Measurements from ENCODE around the gene LAMB1.

The LAMB1 gene

DNA sequence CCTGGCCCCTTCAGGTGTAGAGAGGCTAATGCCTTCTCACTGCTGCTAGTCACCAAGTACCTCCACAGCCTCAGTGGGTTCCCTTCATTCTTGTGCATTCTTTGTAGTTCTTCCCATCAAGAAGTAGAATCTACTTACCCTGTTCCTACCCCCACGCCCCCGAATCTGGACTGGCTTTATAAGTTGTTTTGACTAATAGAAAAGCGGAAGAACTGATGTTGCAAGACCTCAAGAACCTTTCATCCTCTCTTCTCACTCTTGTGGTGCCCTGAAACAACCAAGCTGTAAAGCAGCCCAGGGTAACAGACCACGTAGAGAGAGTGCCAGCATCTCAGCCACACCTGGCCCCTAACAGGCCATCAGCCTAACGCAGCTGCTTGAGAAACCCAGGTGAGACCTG, 23.2 kb upstream of the LAMB1 start:
- in situ Hi-C loops (cut with MboI; ENCODE audit: low pct_unique_long_range_greater_than_20kb, low sequenced_read_pairs, unreplicated experiment), result no loop called here
- no peak for TF ChIP-seq CTCF (IDR thresholded peaks at IDR 0.05; ENCODE audit: extremely low read depth, insufficient read depth, missing control alignments)
- no peak for DNase-seq (ENCODE audit: low spot score)

- in situ Hi-C loops (cut with MboI; ENCODE audit: low pct_unique_long_range_greater_than_20kb, low sequenced_read_pairs, unreplicated experiment), result no loop called here
- TF ChIP-seq CTCF (IDR thresholded peaks at IDR 0.05; ENCODE audit: extremely low read depth, insufficient read depth, missing control alignments), result no peak
- DNase-seq (ENCODE audit: low spot score), result no peak
Measured at GRCh38 chr7:108024538-108024937, 21.6 kb upstream of the LAMB1 start.

GRCh38 chr7:108020585-108020984, 17.6 kb upstream of the LAMB1 start:
- TF ChIP-seq CTCF (IDR thresholded peaks at IDR 0.05; ENCODE audit: extremely low read depth, insufficient read depth, missing control alignments), result no peak
- no peak for DNase-seq (ENCODE audit: low spot score)
- in situ Hi-C loops (cut with MboI; ENCODE audit: low pct_unique_long_range_greater_than_20kb, low sequenced_read_pairs, unreplicated experiment), result no loop called here

- DNase-seq (ENCODE audit: low spot score), result no peak
Measured at GRCh38 chr7:108018668-108019067, 15.7 kb upstream of the LAMB1 start.

GRCh38 chr7:108017776-108018151, 14.8 kb upstream of the LAMB1 start:
- no peak for DNase-seq (ENCODE audit: low spot score)
- in situ Hi-C loops (cut with MboI; ENCODE audit: low pct_unique_long_range_greater_than_20kb, low sequenced_read_pairs, unreplicated experiment), result no loop called here
- no peak for TF ChIP-seq CTCF (IDR thresholded peaks at IDR 0.05; ENCODE audit: extremely low read depth, insufficient read depth, missing control alignments)

More at GRCh38 chr7:108018668-108019067, 15.7 kb upstream of the LAMB1 start:
- TF ChIP-seq CTCF (IDR thresholded peaks at IDR 0.05; ENCODE audit: extremely low read depth, insufficient read depth, missing control alignments), result no peak
- in situ Hi-C loops (cut with MboI; ENCODE audit: low pct_unique_long_range_greater_than_20kb, low sequenced_read_pairs, unreplicated experiment), result no loop called here

GRCh38 chr7:108016841-108017775, 14.1 kb upstream of the LAMB1 start:
- DNase-seq (ENCODE audit: low spot score), result no peak
- peak; percentile 38 for TF ChIP-seq CTCF (IDR thresholded peaks at IDR 0.05; ENCODE audit: extremely low read depth, insufficient read depth, missing control alignments)
- in situ Hi-C loops (cut with MboI; ENCODE audit: low pct_unique_long_range_greater_than_20kb, low sequenced_read_pairs, unreplicated experiment), result no loop called here

Data from GM13977 (cell line).